ENCODE results near the gene SEPTIN3.

DNA sequence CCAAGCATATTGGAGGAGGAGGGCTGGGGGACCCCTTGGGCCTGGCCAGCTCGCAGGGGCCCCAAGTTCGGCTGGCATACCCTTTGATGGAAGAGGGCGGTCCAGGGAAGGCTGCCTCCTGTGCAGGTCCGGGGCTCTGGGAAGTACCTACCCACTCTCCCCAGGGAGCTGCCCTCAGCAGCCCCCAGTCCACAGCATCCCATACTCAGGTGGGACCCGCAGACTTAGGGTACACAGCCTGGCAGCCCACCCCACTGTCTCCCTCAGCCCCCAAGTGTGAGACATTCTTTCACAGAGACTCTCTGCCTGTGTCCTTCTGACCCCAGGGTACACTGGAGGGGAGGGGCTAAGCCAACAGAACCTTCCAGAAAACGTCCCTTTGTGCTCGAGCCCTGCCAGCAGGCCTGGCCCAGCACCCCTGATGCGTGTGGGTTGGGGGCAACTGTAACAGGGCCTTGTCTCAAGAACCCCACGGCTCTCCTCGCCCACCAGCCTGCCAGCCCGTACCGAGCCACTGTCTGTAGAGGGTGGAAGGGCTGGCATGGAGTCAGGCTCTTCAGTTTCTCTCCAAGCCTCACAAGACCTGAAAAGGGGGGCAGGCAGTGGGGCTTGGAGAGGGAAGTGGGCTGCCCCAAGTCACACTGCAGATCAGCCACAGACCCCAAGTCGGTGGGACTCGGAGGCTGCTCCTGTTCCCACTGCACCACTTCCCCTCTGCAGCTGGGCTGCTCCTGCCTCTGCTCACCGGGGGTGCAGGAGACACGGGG, 35.6 kb upstream of the SEPTIN3 start:
- TF ChIP-seq CTCF (optimal IDR thresholded peaks at IDR 0.05 in 1 of 3, IDR thresholded peaks at IDR 0.05 in 1 of 3, conservative IDR thresholded peaks at IDR 0.05 in 1 of 3; ENCODE audit: extremely low read depth in 1 of 3, insufficient read depth in 2 of 3, low read length in 3 of 3) (no peak), EZH2 (IDR thresholded peaks at IDR 0.05; ENCODE audit: low read length) (no peak)
